Measurements from ENCODE around the gene ARFIP2. TPM values are rescaled to one million over a fixed set of nuclear protein-coding genes. Genes with fewer than 3 reads are reported as not detected.

Gene ARFIP2
- total RNA-seq, 1 experiment from 2014 or later, result 65.0 TPM

- DNase-seq (ENCODE audit: low spot score), result no peak
- ChIA-PET POLR2A (ENCODE audit: low non-redundant PET) (no interaction called here), CTCF (no interaction called here)
- TF ChIP-seq CTCF (conservative IDR thresholded peaks at IDR 0.05; ENCODE audit: low read depth, low read length), result no peak
- H3K36me3 ChIP-seq (ENCODE audit: insufficient read depth, low read length, poor library complexity, severe bottlenecking), result peaks cover 34% of the 10 kb centered on the region
- intact Hi-C loops (cut with micrococcal nuclease; ENCODE audit: unreplicated experiment), result no loop called here
- H3K4me3 ChIP-seq (ENCODE audit: low read depth, low read length, poor library complexity, severe bottlenecking), result no peak overlapping the region
- H3K4me1 ChIP-seq (ENCODE audit: insufficient read depth, low read length, poor library complexity, severe bottlenecking), result no peaks in the 10 kb centered on the region
- BruUV-seq (replicated peaks), result no TSS peak
- H3K27ac ChIP-seq (ENCODE audit: low read depth, low read length, poor library complexity, severe bottlenecking), result no peak overlapping the region
- no peaks in the 10 kb centered on the region for H3K9me3 ChIP-seq (ENCODE audit: low read depth, low read length, poor library complexity, severe bottlenecking)
- H3K27me3 ChIP-seq (replicated peaks; ENCODE audit: insufficient read depth, low read depth, low read length, poor library complexity), result no peaks in the 10 kb centered on the region
Measured at GRCh38 chr11:6516865-6517264, 35.7 kb upstream of the ARFIP2 start.

- H3K9me3 ChIP-seq (ENCODE audit: low read depth, low read length, poor library complexity, severe bottlenecking), result no peaks in the 10 kb centered on the region
- H3K4me3 ChIP-seq (ENCODE audit: low read depth, low read length, poor library complexity, severe bottlenecking), result no peak overlapping the region
- H3K27me3 ChIP-seq (replicated peaks; ENCODE audit: insufficient read depth, low read depth, low read length, poor library complexity), result no peaks in the 10 kb centered on the region
- ChIA-PET CTCF (interaction anchor here (2.4 kb wide), 1 partner anchor 127 kb away, joined by 15 read pairs; no protein-coding TSS in a partner anchor), POLR2A (ENCODE audit: low non-redundant PET) (no interaction called here)
- intact Hi-C loops (cut with micrococcal nuclease; ENCODE audit: unreplicated experiment), result loop anchor here (1.0 kb wide), 1 partner anchor 126 kb away; no protein-coding TSS in a partner anchor
- no TSS peak for BruUV-seq (replicated peaks)
- H3K4me1 ChIP-seq (ENCODE audit: insufficient read depth, low read length, poor library complexity, severe bottlenecking), result peaks cover 14% of the 10 kb centered on the region
- peak; percentile 80 for DNase-seq (ENCODE audit: low spot score)
- H3K36me3 ChIP-seq (ENCODE audit: insufficient read depth, low read length, poor library complexity, severe bottlenecking), result peaks cover 25% of the 10 kb centered on the region
- TF ChIP-seq CTCF (conservative IDR thresholded peaks at IDR 0.05; ENCODE audit: low read depth, low read length) (peak; percentile 84), EZH2 (IDR thresholded peaks at IDR 0.05; ENCODE audit: borderline replicate concordance, low read depth, low read length, poor library complexity, severe bottlenecking) (no peak)
- H3K27ac ChIP-seq (ENCODE audit: low read depth, low read length, poor library complexity, severe bottlenecking), result peak overlapping the region; percentile 47
Measured at GRCh38 chr11:6505577-6506240, 24.6 kb upstream of the ARFIP2 start.

GRCh38 chr11:6504166-6504565 is 23.0 kb upstream of the ARFIP2 start:
- peak overlapping the region; percentile 47 for H3K27ac ChIP-seq (ENCODE audit: low read depth, low read length, poor library complexity, severe bottlenecking)
- no TSS peak for BruUV-seq (replicated peaks)
- CTCF ChIA-PET, result interaction anchor here (1.0 kb wide), 1 partner anchor 35 kb away, joined by 3 read pairs; no protein-coding TSS in a partner anchor
- intact Hi-C loops (cut with micrococcal nuclease; ENCODE audit: unreplicated experiment), result no loop called here
- peaks cover 23% of the 10 kb centered on the region for H3K36me3 ChIP-seq (ENCODE audit: insufficient read depth, low read length, poor library complexity, severe bottlenecking)
- H3K9me3 ChIP-seq (ENCODE audit: low read depth, low read length, poor library complexity, severe bottlenecking), result no peaks in the 10 kb centered on the region
- H3K4me3 ChIP-seq (ENCODE audit: low read depth, low read length, poor library complexity, severe bottlenecking), result no peak overlapping the region
- POLR2A ChIA-PET (ENCODE audit: low non-redundant PET), result no interaction called here
- H3K27me3 ChIP-seq (replicated peaks; ENCODE audit: insufficient read depth, low read depth, low read length, poor library complexity), result no peaks in the 10 kb centered on the region
- TF ChIP-seq CTCF (conservative IDR thresholded peaks at IDR 0.05; ENCODE audit: low read depth, low read length) (no peak), EZH2 (IDR thresholded peaks at IDR 0.05; ENCODE audit: borderline replicate concordance, low read depth, low read length, poor library complexity, severe bottlenecking) (no peak)
- peaks cover 14% of the 10 kb centered on the region for H3K4me1 ChIP-seq (ENCODE audit: insufficient read depth, low read length, poor library complexity, severe bottlenecking)
- DNase-seq (ENCODE audit: low spot score), result no peak
